Stomach (tissue), 19 donors: ENCODE measurements around the gene NPIPA2. TPM values are rescaled to one million over a fixed set of nuclear protein-coding genes. Genes with fewer than 3 reads are reported as not detected.
"Not testable (repeated sequence)": the region's sequence is repeated elsewhere in the genome, so short reads cannot be mapped to it uniquely, and the experiment has no call there.

ENCODE experiments used
- DNase-seq, 2 donors: peaks; one replicate each; pipeline versions ENCODE4 v3.0.0 to v3.0.0-alpha.2; 2013 to 2019
- H3K27ac ChIP-seq, 5 donors: fragments of 200-600 bp in 4 of 5; sonication (generic) in 4 of 5; one replicate each; pipeline ENCODE4 v1.5.1; 2013 to 2019; ENCODE audit warnings: mild to moderate bottlenecking in 1 of 5, moderate library complexity in 1 of 5
- H3K27me3 ChIP-seq, 3 donors: fragments of 200-600 bp; sonication (generic); one replicate each; pipeline ENCODE4 v1.5.1; 2017 to 2019; ENCODE audit warnings: mixed run types in 1 of 3
- H3K36me3 ChIP-seq, 4 donors: fragments of 200-600 bp; sonication (generic); 1 replicate in 3 of 4; 2 replicates in 1 of 4; pipeline ENCODE4 v1.5.1; 2016 to 2019
- H3K4me1 ChIP-seq, 4 donors: fragments of 200-600 bp; sonication (generic); one replicate each; pipeline ENCODE4 v1.5.1; 2016 to 2019
- H3K4me3 ChIP-seq, 4 donors: fragments of 200-600 bp; sonication (generic) in 3 of 4; one replicate each; pipeline ENCODE4 v1.5.1; 2016 to 2019; ENCODE audit warnings: mild to moderate bottlenecking in 1 of 4
- H3K9me3 ChIP-seq, 4 donors: fragments of 200-600 bp; sonication (generic); one replicate each; pipeline ENCODE4 v1.5.1; 2016 to 2019
- WGBS, 5 donors: extraction: QIAGEN DNeasy Blood & Tissue Kit in 3 of 5; methylation state at CpG; one replicate each; pipeline versions ENCODE4 v1.1.5 to v1.1.7; 2013 to 2018; 5-methylcytosine and 5-hydroxymethylcytosine counted together
- intact Hi-C: fragments of 100-400 bp; cut with DNase I; formaldehyde crosslinking; loops from one replicate; pipeline ENCODE4 v1.15.1; 2023; ENCODE audit warnings: low total_unique reads
- long read RNA-seq, 10 donors: transcript quantifications; one replicate each; lab custom pipeline, GENCODE V29; 2026
- polyA plus RNA-seq, 3 donors: library from polyadenylated mRNA; stranded (reverse); fragments of 200-250 nt; gene quantifications; one replicate each; pipeline ENCODE4 v1.2.3, GENCODE V29; 2013
- total RNA-seq, 5 donors: library from RNA; depleted of rRNA; stranded (reverse); fragments of >200 nt; gene quantifications; one replicate each; pipeline versions ENCODE4 v1.1.0 to v1.2.3, GENCODE V29; 2014 to 2016
- donor health status: healthy with polysubstance abuse.
- donor health status: Bipolar disorder and iron deficiency.
- donor health status: healthy.

Gene NPIPA2
- total RNA-seq (1 to 10 TPM in 1 of 5 donors, not detected in 4; 1.7 TPM), polyA plus RNA-seq (1 to 10 TPM; 1.8 to 2.5 (median 2.1) TPM)
- long read RNA-seq, donor 1, result 0 reads
- long read RNA-seq, donor 2, result 0 reads
- long read RNA-seq, donor 3, result 0 reads
- long read RNA-seq, donor 4, result 0 reads
- long read RNA-seq, donor 5, result 0 reads
- long read RNA-seq, donor 6, result 0 reads
- long read RNA-seq, donor 7, result 0 reads
- long read RNA-seq, donor 8, result 0 reads
- long read RNA-seq, donor 9, result 0 reads
- long read RNA-seq, donor 10, result 0 reads

DNA sequence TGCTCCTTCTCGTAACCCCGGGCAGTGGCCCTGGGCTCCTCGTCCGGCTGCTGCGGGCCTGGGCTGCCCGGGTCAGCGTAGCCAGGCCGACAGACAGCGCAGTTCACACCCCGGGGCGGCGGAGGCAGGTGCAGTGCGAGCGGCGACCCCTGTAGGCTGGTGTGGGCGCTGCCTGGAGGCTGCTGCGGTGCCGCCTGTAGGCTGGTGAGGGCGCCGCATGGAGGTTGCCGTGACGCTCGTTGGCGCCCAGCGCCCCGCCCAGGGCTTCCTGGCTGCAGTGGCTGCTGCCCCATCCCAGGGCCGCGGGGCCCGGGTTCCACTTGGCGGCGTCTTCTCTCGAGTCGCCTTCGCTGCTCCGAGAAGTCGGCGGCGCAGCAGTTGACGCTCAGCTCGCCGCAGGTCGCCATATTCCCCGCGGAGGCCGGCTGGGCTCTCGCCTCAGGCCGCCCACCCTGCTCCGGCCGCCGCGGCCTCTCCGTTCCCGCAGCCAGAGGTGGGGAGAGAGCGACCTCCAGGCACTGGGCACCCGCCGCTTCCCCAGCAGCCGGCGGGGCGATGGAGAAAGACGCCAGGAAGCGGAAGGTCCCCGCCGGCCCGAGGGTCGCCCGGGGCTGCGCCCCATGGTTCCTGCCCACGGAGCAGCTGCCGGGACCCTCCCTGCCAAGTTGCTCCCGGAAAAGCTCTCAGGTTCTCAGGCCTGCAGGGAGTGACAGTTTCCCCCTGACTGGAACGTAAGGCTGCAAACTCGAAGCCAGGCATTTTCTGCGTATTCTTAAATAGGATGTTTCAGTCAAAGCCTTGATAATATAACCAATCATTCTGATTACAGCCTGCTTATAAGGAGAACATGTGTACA is at the start of gene NPIPA2:
TSS of gene NPIPA2 (plus strand) at position 261 of the 856 bp plus-strand sequence. CDS start 5,533 bp downstream, outside the sequence.
- intact Hi-C loops, H3K27ac ChIP-seq, H3K36me3 ChIP-seq, H3K9me3 ChIP-seq, H3K27me3 ChIP-seq, H3K4me1 ChIP-seq, DNase-seq, H3K4me3 ChIP-seq: not testable (repeated sequence)
- WGBS, 5 donors, result no CpG with 5 or more reads among the region's 73 CpGs

- H3K36me3 ChIP-seq, H3K4me1 ChIP-seq, H3K27ac ChIP-seq, H3K27me3 ChIP-seq, H3K9me3 ChIP-seq, intact Hi-C loops, DNase-seq, H3K4me3 ChIP-seq: not testable (repeated sequence)
- WGBS, 5 donors, result no CpG with 5 or more reads among the region's 28 CpGs
These were observed 48.2 kb upstream of the NPIPA2 start, which contains the start of gene PLA2G10 for GRCh38 chr16:14694129-14694528. TSS of gene PLA2G10 (minus strand) at chr16:14694308. CDS start at chr16:14694229, 79 bp downstream.

- H3K27ac ChIP-seq, H3K36me3 ChIP-seq, H3K4me3 ChIP-seq, H3K27me3 ChIP-seq, DNase-seq, H3K4me1 ChIP-seq, H3K9me3 ChIP-seq, intact Hi-C loops: not testable (repeated sequence)
- 3 to 53% (median 27%) methylated on average over 1 to 2 of the region's 7 CpGs; no CpG with 5 or more reads in 2 of the 5 donors for WGBS, 5 donors
These were observed 40.5 kb upstream of the NPIPA2 start for GRCh38 chr16:14701859-14702258.

- H3K4me3 ChIP-seq, H3K36me3 ChIP-seq, H3K27me3 ChIP-seq, H3K9me3 ChIP-seq, intact Hi-C loops, DNase-seq, H3K4me1 ChIP-seq, H3K27ac ChIP-seq: not testable (repeated sequence)
- whole genome bisulfite sequencing, 5 donors, result no CpG with 5 or more reads among the region's 11 CpGs
These were observed 39.7 kb upstream of the NPIPA2 start for GRCh38 chr16:14702672-14703071.

- H3K36me3 ChIP-seq, H3K4me1 ChIP-seq, H3K27ac ChIP-seq, H3K27me3 ChIP-seq, H3K9me3 ChIP-seq, H3K4me3 ChIP-seq, intact Hi-C loops, DNase-seq: not testable (repeated sequence)
- no CpG with 5 or more reads among the region's 73 CpGs for WGBS, 5 donors
These were observed 38.9 kb upstream of the NPIPA2 start, which contains the start of gene NPIPA3 for GRCh38 chr16:14703156-14704011. TSS of gene NPIPA3 (plus strand) at chr16:14703411. CDS start at chr16:14708944, 5,533 bp downstream.

GRCh38 chr16:14733233-14733632 is 9.1 kb upstream of the NPIPA2 start:
- H3K4me3 ChIP-seq, H3K4me1 ChIP-seq, H3K27me3 ChIP-seq, H3K36me3 ChIP-seq, intact Hi-C loops, H3K9me3 ChIP-seq, H3K27ac ChIP-seq, DNase-seq: not testable (repeated sequence)
- no CpG with 5 or more reads among the region's 28 CpGs for WGBS, 5 donors

DNA sequence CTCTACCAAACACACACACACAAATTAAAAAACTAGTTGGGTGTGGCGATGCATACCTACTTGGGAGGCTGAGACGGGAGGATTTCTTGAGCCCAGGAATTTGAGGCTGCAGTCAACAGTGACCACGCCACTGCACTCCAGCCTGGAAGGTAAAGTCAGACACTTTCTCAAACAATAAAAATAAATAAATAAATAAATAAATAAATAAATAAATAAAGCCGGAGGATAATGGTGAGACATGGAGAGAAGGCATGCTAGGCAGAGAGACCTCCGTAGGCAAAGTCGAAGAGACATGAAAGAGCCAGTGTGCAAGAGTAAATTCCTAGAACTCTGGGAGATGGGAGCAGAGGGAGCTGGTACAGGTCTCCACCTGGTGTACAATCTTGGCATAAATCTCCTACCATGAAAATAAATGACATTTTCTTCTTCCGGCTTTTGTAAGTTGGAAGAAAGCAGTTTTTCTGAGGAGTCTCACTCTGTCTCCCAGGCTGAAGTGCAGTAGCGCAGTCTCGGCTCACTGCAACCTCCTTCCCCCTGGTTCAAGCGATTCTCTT is 1.4 kb upstream of the NPIPA2 start:
- H3K27me3 ChIP-seq, H3K4me3 ChIP-seq, H3K36me3 ChIP-seq, H3K4me1 ChIP-seq, intact Hi-C loops, H3K9me3 ChIP-seq, DNase-seq, H3K27ac ChIP-seq: not testable (repeated sequence)
- 20 to 42% (median 40%) methylated on average over 1 to 3 of the region's 10 CpGs; no CpG with 5 or more reads in 2 of the 5 donors for whole genome bisulfite sequencing, 5 donors

GRCh38 chr16:14741794-14742193 is 539 bp upstream of the NPIPA2 start:
- intact Hi-C loops, H3K4me3 ChIP-seq, H3K36me3 ChIP-seq, H3K27me3 ChIP-seq, H3K4me1 ChIP-seq, H3K9me3 ChIP-seq, DNase-seq, H3K27ac ChIP-seq: not testable (repeated sequence)
- WGBS, 5 donors, result no CpG with 5 or more reads among the region's 11 CpGs

DNA sequence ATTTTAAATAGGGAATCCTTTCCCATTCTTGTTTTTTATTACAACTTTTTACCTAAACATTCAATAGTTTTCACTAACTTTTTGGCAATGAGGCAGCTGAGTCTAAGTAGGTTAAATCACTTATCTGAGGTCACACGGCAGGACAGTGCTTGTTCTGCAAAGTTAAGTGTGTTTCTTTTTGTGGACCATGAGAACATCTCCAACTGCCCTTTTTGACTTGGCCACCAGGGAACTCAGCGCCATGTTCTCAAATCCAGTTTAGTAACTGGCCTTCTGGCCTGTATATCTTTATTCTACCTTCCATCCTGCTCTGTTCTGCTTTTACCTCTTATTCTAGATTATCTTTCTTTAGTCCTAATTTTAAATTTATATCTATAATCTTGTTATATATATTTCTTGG is 31.3 kb downstream of the NPIPA2 start:
- H3K4me1 ChIP-seq, H3K27ac ChIP-seq, H3K27me3 ChIP-seq, intact Hi-C loops, H3K36me3 ChIP-seq, DNase-seq, H3K4me3 ChIP-seq, H3K9me3 ChIP-seq: not testable (repeated sequence)
- no CpG with 5 or more reads among the region's 2 CpGs for WGBS, 5 donors

DNA sequence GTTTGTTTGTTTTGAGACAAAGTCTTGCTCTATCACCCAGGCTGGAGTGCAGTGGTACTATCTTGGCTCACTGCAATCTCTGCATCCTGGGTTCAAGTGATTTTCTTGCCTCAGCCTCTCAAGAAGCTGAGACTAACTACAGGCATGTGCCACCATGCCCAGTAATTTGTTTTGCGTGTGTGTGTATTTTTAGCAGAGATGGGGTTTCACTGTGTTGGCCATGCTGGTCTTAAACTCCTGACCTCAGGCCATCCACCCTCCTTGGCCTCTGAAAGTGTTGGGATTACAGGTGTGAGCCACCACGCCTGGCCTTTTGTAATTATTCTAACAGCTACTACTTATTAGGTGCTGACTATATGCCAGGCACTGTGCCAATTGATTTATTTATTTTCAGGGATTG is 33.3 kb downstream of the NPIPA2 start:
- DNase-seq, intact Hi-C loops, H3K9me3 ChIP-seq, H3K4me3 ChIP-seq, H3K36me3 ChIP-seq, H3K27me3 ChIP-seq, H3K27ac ChIP-seq, H3K4me1 ChIP-seq: not testable (repeated sequence)
- 67 to 100% (median 100%) methylated on average over 1 of the region's 2 CpGs; no CpG with 5 or more reads in 2 of the 5 donors for WGBS, 5 donors

- H3K9me3 ChIP-seq, intact Hi-C loops, H3K27ac ChIP-seq, H3K4me3 ChIP-seq, H3K27me3 ChIP-seq, DNase-seq, H3K36me3 ChIP-seq, H3K4me1 ChIP-seq: not testable (repeated sequence)
- WGBS, 5 donors, result no CpG with 5 or more reads among the region's 6 CpGs
These were observed 34.4 kb downstream of the NPIPA2 start for GRCh38 chr16:14776763-14777162.
